Body of pancreas (tissue), 4 donors: ENCODE measurements around the gene DZIP1.

Experiments used
- CTCF ChIP-seq, 7 experiments: fragments of 450-650 bp in 4 of 7; fragments of 200-600 bp in 3 of 7; sonication (generic) in 3 of 7; IDR thresholded peaks; one replicate each; pipeline ENCODE4 v1.5.1; 2016 to 2019; ENCODE audit warnings: antibody characterized with exemption in 7 of 7
- POLR2A ChIP-seq, 3 donors: fragments of 450-650 bp; IDR thresholded peaks; one replicate each; pipeline ENCODE4 v1.6.1; 2016; ENCODE audit warnings: antibody characterized with exemption in 3 of 3, mild to moderate bottlenecking in 2 of 3

GRCh38 chr13:95636853-95637252, 7.7 kb downstream of the DZIP1 start:
- TF ChIP-seq CTCF (IDR thresholded peaks at IDR 0.05) (no peak), POLR2A (IDR thresholded peaks at IDR 0.05) (no peak)
